Mesangial cell (primary cell): ENCODE results near the gene DDIT4. TPM values are rescaled to one million over a fixed set of nuclear protein-coding genes. Genes with fewer than 3 reads are reported as not detected.

Experiments used
- total RNA-seq: library from RNA; depleted of rRNA; stranded (reverse); fragments of >200 nt; gene quantifications from 2 replicates; pipeline ENCODE4 v1.2.3, GENCODE V29; 2015

Gene DDIT4
- 112 and 250 TPM in 2 replicates for total RNA-seq

GRCh38 chr10:72273410-72274212 lies at the start of gene DDIT4:
Gene DDIT4, plus strand, starts transcription at chr10:72273924. Its CDS starts 293 bp downstream, at chr10:72274217.

Other genes with a start within 250 kb of the DDIT4 start
- 17.8 and 103 TPM in 2 replicates for gene SPOCK2, start 185.4 kb upstream of the DDIT4 start, total RNA-seq
- gene ANAPC16, start 57.9 kb upstream of the DDIT4 start, total RNA-seq = 39.1 and 58.6 TPM in 2 replicates
- 20.4 and 22.8 TPM in 2 replicates for gene ASCC1, start 57.6 kb upstream of the DDIT4 start, total RNA-seq
- 29.5 and 52.5 TPM in 2 replicates for gene DNAJB12, start 81.0 kb downstream of the DDIT4 start, total RNA-seq